NCI-H524 treated with DMSO at 0.1 percent for 48 hours (cell line): ENCODE data around the gene DMAC2.
"Not testable (repeated sequence)": the region's sequence is repeated elsewhere in the genome, so short reads cannot be mapped to it uniquely, and the experiment has no call there.

Source experiments
- DNase-seq: peaks from one replicate; lab custom pipeline; 2025; lab: John Stamatoyannopoulos, UW

Gene DMAC2

GRCh38 chr19:41422456-41422855 lies 17.3 kb downstream of the DMAC2 start:
- no peak for DNase-seq

GRCh38 chr19:41421973-41422372 lies 17.7 kb downstream of the DMAC2 start:
- DNase-seq = no peak

- no peak for DNase-seq
These were observed 18.4 kb downstream of the DMAC2 start for GRCh38 chr19:41421314-41421713.

- no peak for DNase-seq
These were observed 19.4 kb downstream of the DMAC2 start for GRCh38 chr19:41420101-41420880.

- DNase-seq = no peak
These were observed 23.5 kb downstream of the DMAC2 start for GRCh38 chr19:41416194-41416674.

GRCh38 chr19:41415154-41415571 lies 24.5 kb downstream of the DMAC2 start:
- no peak for DNase-seq

- DNase-seq = no peak
These were observed 25.3 kb downstream of the DMAC2 start for GRCh38 chr19:41414461-41414860.

- no peak for DNase-seq
These were observed 25.8 kb downstream of the DMAC2 start for GRCh38 chr19:41413947-41414346.

GRCh38 chr19:41412953-41413352 lies 26.8 kb downstream of the DMAC2 start:
- DNase-seq = no peak

- DNase-seq = no peak
These were observed 27.8 kb downstream of the DMAC2 start for GRCh38 chr19:41411968-41412265.

- DNase-seq = no peak
These were observed 28.4 kb downstream of the DMAC2 start for GRCh38 chr19:41411100-41411967.

GRCh38 chr19:41410336-41411054 lies 29.2 kb downstream of the DMAC2 start:
- DNase-seq = no peak

- DNase-seq = no peak
These were observed 30.4 kb downstream of the DMAC2 start for GRCh38 chr19:41409288-41409687.

GRCh38 chr19:41408846-41409245 lies 30.9 kb downstream of the DMAC2 start:
- not testable (repeated sequence) for DNase-seq

- DNase-seq = no peak
These were observed 31.5 kb downstream of the DMAC2 start for GRCh38 chr19:41408256-41408655.

- DNase-seq = no peak
These were observed 32.4 kb downstream of the DMAC2 start for GRCh38 chr19:41407271-41407670.

- DNase-seq = no peak
These were observed 33.9 kb downstream of the DMAC2 start for GRCh38 chr19:41405776-41406175.

- no peak for DNase-seq
These were observed 36.3 kb downstream of the DMAC2 start for GRCh38 chr19:41403181-41403970.

GRCh38 chr19:41402010-41402409 lies 37.7 kb downstream of the DMAC2 start:
- no peak for DNase-seq

GRCh38 chr19:41401483-41401882 lies 38.2 kb downstream of the DMAC2 start:
- no peak for DNase-seq

- no peak for DNase-seq
These were observed 40.2 kb downstream of the DMAC2 start for GRCh38 chr19:41399525-41399924.

GRCh38 chr19:41399091-41399490 lies 40.6 kb downstream of the DMAC2 start:
- no peak for DNase-seq
